CD4-positive, alpha-beta T cell (primary cell): Measurements from ENCODE around the gene DHX15. TPM values are rescaled to one million over a fixed set of nuclear protein-coding genes. Genes with fewer than 3 reads are reported as not detected.

Experiments used
- ATAC-seq: fragments of 200-7000 bp; cut with Tn5 transposase; one replicate; pipeline ENCODE4 v1.10.0; 2022; ENCODE audit warnings: mild to moderate bottlenecking; ENCODE audit not compliant: poor library complexity
- CTCF ChIA-PET: fragments of 350-600 bp; sonication (Branson Sonifier 250); formaldehyde crosslinking; loops from one replicate; lab custom pipeline; 2021; ENCODE audit warnings: antibody characterized with exemption, inconsistent platforms; lab: Charles Lee
- POLR2A ChIA-PET: fragments of 350-600 bp; sonication (Branson Sonifier 250); formaldehyde crosslinking; loops from one replicate; lab custom pipeline; 2021; ENCODE audit warnings: antibody characterized with exemption, inconsistent platforms; lab: Charles Lee
- DNase-seq, 14 experiments: peaks; one replicate each; pipeline ENCODE4 v3.0.0-alpha.2; 2013 to 2020; ENCODE audit warnings: mixed read lengths in 2 of 14
- H3K27ac ChIP-seq, 2 donors: one replicate each; pipeline versions ENCODE4 v1.5.1 to v1.7.0; 2013; ENCODE audit warnings: low read length in 2 of 2, low read depth in 1 of 2, mild to moderate bottlenecking in 1 of 2
- H3K27me3 ChIP-seq, 2 experiments: 1 replicate in 1 of 2; 2 replicates in 1 of 2; pipeline versions ENCODE4 v1.6.1 to v1.7.0; 2013; ENCODE audit warnings: low read length in 2 of 2, control low read depth in 1 of 2, mild to moderate bottlenecking in 1 of 2, moderate library complexity in 1 of 2; ENCODE audit not compliant: insufficient read depth in 2 of 2, control insufficient read depth in 1 of 2
- H3K36me3 ChIP-seq: one replicate; pipeline ENCODE4 v1.6.1; 2013; ENCODE audit warnings: low read length, control low read depth; ENCODE audit not compliant: insufficient read depth
- H3K4me1 ChIP-seq: one replicate; pipeline ENCODE4 v1.6.1; 2013; ENCODE audit warnings: low read length, control low read depth; ENCODE audit not compliant: insufficient read depth
- H3K4me3 ChIP-seq: one replicate; pipeline ENCODE4 v1.5.1; 2013; ENCODE audit warnings: mild to moderate bottlenecking, low read length, moderate library complexity
- H3K9me3 ChIP-seq, 2 experiments: 1 replicate in 1 of 2; 2 replicates in 1 of 2; pipeline versions ENCODE4 v1.6.1 to v1.7.0; 2013; ENCODE audit warnings: low read length in 2 of 2, mild to moderate bottlenecking in 2 of 2, control low read depth in 1 of 2, moderate library complexity in 1 of 2; ENCODE audit not compliant: control insufficient read depth in 1 of 2, insufficient read depth in 1 of 2
- H3K27ac Mint-ChIP-seq: one replicate; pipeline ENCODE4 v1.8.0; 2020; ENCODE audit warnings: mixed read lengths
- H3K27me3 Mint-ChIP-seq: one replicate; pipeline ENCODE4 v1.8.0; 2021; ENCODE audit warnings: mixed read lengths
- H3K36me3 Mint-ChIP-seq: one replicate; pipeline ENCODE4 v1.8.0; 2021; ENCODE audit warnings: low read depth, mixed read lengths
- H3K4me1 Mint-ChIP-seq: one replicate; pipeline ENCODE4 v1.8.0; 2021; ENCODE audit warnings: low read depth, mixed read lengths
- H3K4me3 Mint-ChIP-seq: one replicate; pipeline ENCODE4 v1.8.0; 2020; ENCODE audit warnings: mild to moderate bottlenecking, mixed read lengths
- H3K9me3 Mint-ChIP-seq: one replicate; pipeline ENCODE4 v1.8.0; 2020; ENCODE audit warnings: mixed read lengths
- intact Hi-C, 2 experiments: fragments of 100-400 bp; cut with DNase I in 1 of 2; cut with micrococcal nuclease in 1 of 2; formaldehyde crosslinking; loops; one replicate each; pipeline versions ENCODE4 v1.15.1 to v1.9.0; 2023 to 2025; cut with DNase I, micrococcal nuclease
- polyA plus RNA-seq, 2 donors: library from polyadenylated mRNA; unstranded; fragments of 120-200 nt; gene quantifications; one replicate each; pipeline ENCODE4 v1.2.1, GENCODE V29; 2013
- total RNA-seq, 174 experiments: library from RNA in 2 of 174; stranded (reverse) in 2 of 174; gene quantifications; one replicate each; pipeline ENCODE4 v1.2.3 and lab custom pipeline; 2021 to 2026
- TF ChIP-seq, protein P1 (sequence below): fragments of 200-600 bp; IDR thresholded peaks from one replicate; pipeline ENCODE4 v1.8.0; 2022; ENCODE audit warnings: antibody characterized with exemption, mild to moderate bottlenecking

DHX15 gene
- 100 to 1,000 TPM; 208 to 209 TPM for total RNA-seq
- 124 TPM for polyA plus RNA-seq (2013, experiment 1 of 2)
- 149 TPM for polyA plus RNA-seq (2013, experiment 2 of 2)
- 173 to 675 (median 297) reads per million in 172 experiments for total RNA-seq (lab: John Stamatoyannopoulos, UW)

DNA sequence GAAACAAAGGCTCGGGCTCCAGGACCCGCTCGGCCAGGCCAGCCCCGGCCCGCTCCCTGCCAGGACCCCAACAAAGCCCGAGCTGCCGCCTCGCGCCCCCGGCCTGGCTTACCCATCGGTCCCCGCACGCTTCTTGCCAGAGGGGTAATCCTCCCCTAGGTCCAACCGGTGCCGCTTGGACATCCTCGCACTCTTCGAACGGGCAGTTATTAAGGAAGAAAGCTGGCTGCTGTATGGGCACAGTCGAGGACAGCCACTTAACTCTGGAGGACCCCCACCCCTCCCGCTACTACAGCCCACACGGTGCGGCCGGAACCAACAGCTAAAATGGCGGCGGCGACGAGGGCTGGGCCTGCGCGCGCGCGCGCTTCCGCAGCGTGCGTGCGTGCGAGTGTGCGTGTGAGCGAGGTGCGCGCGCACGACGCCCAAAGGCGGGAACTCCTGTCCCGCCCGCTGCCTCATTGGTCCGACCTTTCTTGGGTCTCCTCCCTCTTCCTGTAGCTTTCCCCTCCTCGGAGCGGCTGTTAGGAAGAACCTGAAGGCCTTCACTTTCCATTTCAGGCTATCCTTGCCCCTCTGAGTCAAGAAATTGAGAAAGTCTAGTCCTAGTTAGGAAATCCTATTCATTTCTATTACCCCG lies at the start of gene DHX15:
Gene DHX15, minus strand, starts transcription at position 344 of the 640 bp plus-strand sequence. Its CDS starts 161 bp downstream, at position 183.
- POLR2A ChIA-PET = interaction anchor here (0.5 to 2.5 kb wide), 14 partner anchors 10 to 2000 kb away, joined by 3 to 24 read pairs (median 4); partner anchors contain the start of genes SEPSECS, TBC1D19 and ZCCHC4
- intact Hi-C loops = loop anchor here in 1 of 2 experiments (5.0 to 10.0 kb wide), 5 partner anchors 52 to 1740 kb away; partner anchors contain the start of genes PI4K2B, RBPJ, SMIM20 and ZCCHC4

DNA sequence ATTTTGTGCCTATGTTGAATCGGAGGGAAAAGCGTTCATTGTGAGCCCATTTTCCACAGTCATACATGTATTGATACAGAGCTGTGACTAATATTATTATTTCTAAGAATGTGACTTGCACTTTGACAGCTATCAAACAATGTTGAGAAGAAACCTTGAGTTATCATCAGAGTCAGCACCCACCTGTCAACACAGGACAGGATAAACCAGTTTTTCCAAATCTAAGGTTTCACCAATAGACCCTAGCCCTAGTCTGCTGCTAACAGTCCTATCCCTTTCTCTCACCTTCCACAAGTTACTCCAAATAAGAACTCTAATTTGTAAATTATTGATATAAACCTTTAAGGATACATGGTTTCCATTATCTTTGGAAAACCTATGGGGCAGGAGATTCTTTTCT lies 47.7 kb upstream of the DHX15 start:
- peaks cover 0 to 3% of the 10 kb centered on the region in 2 experiments for H3K27me3 ChIP-seq
- TF ChIP-seq, protein P1, sequence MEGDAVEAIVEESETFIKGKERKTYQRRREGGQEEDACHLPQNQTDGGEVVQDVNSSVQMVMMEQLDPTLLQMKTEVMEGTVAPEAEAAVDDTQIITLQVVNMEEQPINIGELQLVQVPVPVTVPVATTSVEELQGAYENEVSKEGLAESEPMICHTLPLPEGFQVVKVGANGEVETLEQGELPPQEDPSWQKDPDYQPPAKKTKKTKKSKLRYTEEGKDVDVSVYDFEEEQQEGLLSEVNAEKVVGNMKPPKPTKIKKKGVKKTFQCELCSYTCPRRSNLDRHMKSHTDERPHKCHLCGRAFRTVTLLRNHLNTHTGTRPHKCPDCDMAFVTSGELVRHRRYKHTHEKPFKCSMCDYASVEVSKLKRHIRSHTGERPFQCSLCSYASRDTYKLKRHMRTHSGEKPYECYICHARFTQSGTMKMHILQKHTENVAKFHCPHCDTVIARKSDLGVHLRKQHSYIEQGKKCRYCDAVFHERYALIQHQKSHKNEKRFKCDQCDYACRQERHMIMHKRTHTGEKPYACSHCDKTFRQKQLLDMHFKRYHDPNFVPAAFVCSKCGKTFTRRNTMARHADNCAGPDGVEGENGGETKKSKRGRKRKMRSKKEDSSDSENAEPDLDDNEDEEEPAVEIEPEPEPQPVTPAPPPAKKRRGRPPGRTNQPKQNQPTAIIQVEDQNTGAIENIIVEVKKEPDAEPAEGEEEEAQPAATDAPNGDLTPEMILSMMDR = no peak
- intact Hi-C loops = no loop called here
- ATAC-seq (no peak), DNase-seq (no peak)
- Mint-ChIP-seq H3K27me3 (peaks cover 15% of the 10 kb centered on the region), H3K27ac (no peak overlapping the region), H3K4me3 (no peak overlapping the region), H3K9me3 (no peaks in the 10 kb centered on the region), H3K4me1 (no peaks in the 10 kb centered on the region), H3K36me3 (no peaks in the 10 kb centered on the region)
- H3K4me1 ChIP-seq = no peaks in the 10 kb centered on the region
- no peaks in the 10 kb centered on the region for H3K36me3 ChIP-seq
- ChIA-PET POLR2A (no interaction called here), CTCF (no interaction called here)
- no peaks in the 10 kb centered on the region for H3K9me3 ChIP-seq
- H3K4me3 ChIP-seq = no peak overlapping the region
- no peak overlapping the region for H3K27ac ChIP-seq

More for the DNA sequence above, at the start of gene DHX15:
- no peaks in the 10 kb centered on the region for H3K27me3 ChIP-seq
- Mint-ChIP-seq H3K4me1 (peaks cover 41% of the 10 kb centered on the region), H3K4me3 (peak within 1 kb of the TSS; percentile 96), H3K9me3 (no peaks in the 10 kb centered on the region), H3K36me3 (peaks cover 41% of the 10 kb centered on the region), H3K27me3 (peaks cover 5% of the 10 kb centered on the region), H3K27ac (peak within 1 kb of the TSS; percentile 86)
- peak; percentile 83 to 99 (median 90) for DNase-seq
- H3K4me3 ChIP-seq = peak within 1 kb of the TSS; percentile 95
- ATAC-seq = peak; percentile 93
- peak within 1 kb of the TSS; percentile 94 to 96 for H3K27ac ChIP-seq
- peaks cover 0 to 2% of the 10 kb centered on the region in 2 experiments for H3K9me3 ChIP-seq
- peaks cover 28% of the 10 kb centered on the region for H3K4me1 ChIP-seq
- CTCF ChIA-PET = interaction anchor here (0.7 to 1.6 kb wide), 4 partner anchors 10 to 728 kb away, joined by 3 to 6 read pairs (median 3); partner anchors contain the start of gene ZCCHC4
- TF ChIP-seq, protein P1 = no peak
- peaks cover 6% of the 10 kb centered on the region for H3K36me3 ChIP-seq

DNA sequence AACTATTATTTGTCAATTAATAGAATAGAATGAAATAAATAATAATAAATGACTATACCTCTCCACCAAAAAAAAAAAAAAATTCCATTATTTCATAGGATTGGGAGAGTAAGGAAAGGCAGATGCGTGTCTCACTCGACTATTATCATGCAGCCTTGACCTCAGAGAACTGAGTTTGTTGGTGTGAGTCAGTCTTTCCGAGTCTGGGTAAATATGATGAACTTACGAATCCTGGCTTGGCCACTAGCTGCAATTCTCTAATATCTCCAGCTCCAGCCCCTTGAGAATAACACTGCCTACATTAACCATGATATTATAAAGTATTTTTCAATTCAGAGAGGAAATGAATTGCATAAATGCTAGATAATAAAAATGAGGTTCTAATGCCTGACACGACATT lies 46.6 kb upstream of the DHX15 start:
- no peak overlapping the region for H3K27ac Mint-ChIP-seq
- no peaks in the 10 kb centered on the region for H3K4me1 ChIP-seq
- no peaks in the 10 kb centered on the region for H3K4me1 Mint-ChIP-seq
- no peaks in the 10 kb centered on the region for H3K9me3 Mint-ChIP-seq
- no peaks in the 10 kb centered on the region for H3K36me3 ChIP-seq
- H3K27me3 ChIP-seq = peaks cover 0 to 3% of the 10 kb centered on the region in 2 experiments
- DNase-seq (no peak), ATAC-seq (no peak)
- ChIA-PET CTCF (no interaction called here), POLR2A (no interaction called here)
- intact Hi-C loops = no loop called here
- TF ChIP-seq, protein P1 = no peak
- peaks cover 15% of the 10 kb centered on the region for H3K27me3 Mint-ChIP-seq
- no peak overlapping the region for H3K4me3 Mint-ChIP-seq
- no peak overlapping the region for H3K27ac ChIP-seq
- H3K9me3 ChIP-seq = no peaks in the 10 kb centered on the region
- no peaks in the 10 kb centered on the region for H3K36me3 Mint-ChIP-seq
- H3K4me3 ChIP-seq = no peak overlapping the region
